H1 (cell line): ENCODE results near the gene PDLIM4. TPM values are rescaled to one million over a fixed set of nuclear protein-coding genes. Genes with fewer than 3 reads are reported as not detected.

ENCODE experiments used
- ATF2 ChIP-seq: IDR thresholded peaks from 2 replicates; pipeline ENCODE4 v1.6.1; 2012; ENCODE audit warnings: low read length, inconsistent platforms
- PHF8 ChIP-seq: fragments of 200-600 bp; sonication (generic); conservative IDR thresholded peaks from 2 replicates; pipeline ENCODE4 v1.7.1; 2012; ENCODE audit warnings: low read depth, mild to moderate bottlenecking, inconsistent platforms, low read length, moderate library complexity
- polyA plus RNA-seq, 7 experiments: library from polyadenylated mRNA; depleted of rRNA in 3 of 7; stranded (reverse) in 5 of 7; unstranded in 2 of 7; fragments of >200 nt in 5 of 7; fragments of 200-250 nt in 2 of 7; gene quantifications; 1 replicate in 5 of 7; 2 replicates in 1 of 7; 4 replicates in 1 of 7; pipeline versions ENCODE4 v1.2.1 to v1.2.3, GENCODE V29; 2011 to 2013; ENCODE audit warnings: missing spikeins in 2 of 7, mixed read lengths in 2 of 7
- total RNA-seq: library from RNA; stranded (reverse); fragmentation: NEBNext Ultra II Directional; extraction: Animal tissue kit (Norgen Biotek cat#: 25700); gene quantifications from 2 replicates; pipeline ENCODE4 v1.2.1, GENCODE V29; 2021

The PDLIM4 gene
- total and polyA plus RNA-seq, 2 of the 8 experiments (the other 6 are each of a cell fraction or from before 2014, with no cell fraction given): 10.7 to 29.1 TPM

GRCh38 chr5:132237141-132237540 lies 20.4 kb upstream of the PDLIM4 start (continued):
- TF ChIP-seq ATF2 (no peak), PHF8 (no peak)
- TF ChIP-seq, all 59 proteins: peak for 0
